ACC112 (cell line): Measurements from ENCODE around the gene PYY.
"Not testable (repeated sequence)": the region's sequence is repeated elsewhere in the genome, so short reads cannot be mapped to it uniquely, and the experiment has no call there.

Experiments
- H2AFZ ChIP-seq: fragments of 200-600 bp; sonication (generic); one replicate; pipeline ENCODE4 v1.6.0; 2017; ENCODE audit warnings: antibody characterized with exemption, low read length; ENCODE audit not compliant: unreplicated experiment
- H3K27ac ChIP-seq: fragments of 200-600 bp; sonication (generic); 2 replicates; pipeline ENCODE4 v1.5.1; 2014; ENCODE audit warnings: low read depth, mild to moderate bottlenecking, antibody characterized with exemption, low read length, moderate library complexity
- H3K27me3 ChIP-seq: fragments of 200-600 bp; sonication (generic); 2 replicates; pipeline ENCODE4 v1.6.1; 2014; ENCODE audit warnings: mild to moderate bottlenecking, antibody characterized with exemption, low read length, moderate library complexity, mixed read lengths; ENCODE audit not compliant: insufficient read depth
- H3K36me3 ChIP-seq: fragments of 200-600 bp; sonication (generic); 2 replicates; pipeline ENCODE4 v1.6.1; 2016; ENCODE audit warnings: mild to moderate bottlenecking, antibody characterized with exemption, low read length, moderate library complexity, mixed read lengths; ENCODE audit not compliant: insufficient read depth
- H3K4me1 ChIP-seq: fragments of 200-600 bp; sonication (generic); one replicate; pipeline ENCODE4 v1.6.1; 2016; ENCODE audit warnings: low read length, mixed read lengths; ENCODE audit not compliant: insufficient read depth, unreplicated experiment, control insufficient read depth
- H3K4me3 ChIP-seq: fragments of 200-600 bp; sonication (generic); 2 replicates; pipeline ENCODE4 v1.5.1; 2014; ENCODE audit warnings: mild to moderate bottlenecking, low read depth, low read length
- H3K79me2 ChIP-seq: fragments of 200-600 bp; sonication (generic); one replicate; pipeline ENCODE4 v1.6.0; 2016; ENCODE audit warnings: low read length; ENCODE audit not compliant: control insufficient read depth, unreplicated experiment, insufficient read depth

The PYY gene

DNA sequence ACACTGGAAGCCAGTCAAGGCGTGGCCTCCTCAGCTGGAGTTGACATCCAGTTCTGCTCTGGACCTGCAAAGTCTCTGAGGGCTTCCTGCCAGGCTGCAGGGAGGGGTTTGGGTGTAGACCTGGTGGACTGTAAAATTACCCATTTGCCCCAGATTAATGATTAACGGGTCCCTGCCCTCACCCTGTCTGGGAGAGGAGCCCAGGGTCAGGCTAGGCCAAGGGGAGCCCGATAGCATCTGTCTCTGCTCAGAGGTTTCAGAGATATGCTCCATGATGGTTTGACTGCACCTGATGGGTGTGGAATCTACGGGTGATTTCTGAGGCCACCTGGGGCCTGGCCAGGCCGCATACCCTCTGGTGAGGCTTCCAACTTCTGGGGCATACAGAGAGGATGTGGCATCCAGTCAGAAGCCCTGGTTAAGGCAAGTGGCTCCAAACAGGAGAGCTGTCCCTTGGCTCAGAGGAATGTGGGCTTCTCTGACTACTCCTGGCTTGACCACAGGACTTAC lies 22.6 kb downstream of the PYY start:
- Histone ChIP-seq H3K79me2 (no peaks in the 10 kb centered on the region), H2AFZ (no peak overlapping the region), H3K27me3 (peaks cover 14% of the 10 kb centered on the region)

DNA sequence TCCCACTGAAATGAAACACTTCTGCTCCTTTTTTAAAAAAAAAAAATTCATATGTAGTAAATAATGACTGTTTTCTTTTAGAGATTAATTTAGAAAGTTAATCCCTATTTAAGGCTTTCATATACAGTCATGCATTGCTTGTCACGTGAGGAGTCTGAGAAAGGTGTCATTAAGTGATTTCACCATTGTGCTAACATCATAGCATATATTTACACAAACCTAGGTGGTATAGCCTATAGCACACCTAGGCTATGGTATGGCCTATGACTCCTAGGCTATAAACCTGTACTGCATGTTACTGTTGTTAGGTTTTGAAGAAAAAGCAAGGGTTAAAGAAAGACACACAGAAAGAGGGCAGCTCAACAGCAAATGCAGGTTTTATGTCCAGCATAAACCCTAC lies 25.1 kb downstream of the PYY start:
- H3K27me3 ChIP-seq: peaks cover 38% of the 10 kb centered on the region
- H2AFZ ChIP-seq: no peak overlapping the region
- H3K4me3 ChIP-seq: no peak overlapping the region
- no peaks in the 10 kb centered on the region for H3K79me2 ChIP-seq
- H3K4me1 ChIP-seq: peaks cover 8% of the 10 kb centered on the region
- no peaks in the 10 kb centered on the region for H3K36me3 ChIP-seq
- H3K27ac ChIP-seq: no peak overlapping the region

More for the DNA sequence above, 22.6 kb downstream of the PYY start:
- H3K4me3 ChIP-seq: no peak overlapping the region
- H3K27ac ChIP-seq: no peak overlapping the region
- H3K4me1 ChIP-seq: peaks cover 8% of the 10 kb centered on the region
- H3K36me3 ChIP-seq: no peaks in the 10 kb centered on the region

DNA sequence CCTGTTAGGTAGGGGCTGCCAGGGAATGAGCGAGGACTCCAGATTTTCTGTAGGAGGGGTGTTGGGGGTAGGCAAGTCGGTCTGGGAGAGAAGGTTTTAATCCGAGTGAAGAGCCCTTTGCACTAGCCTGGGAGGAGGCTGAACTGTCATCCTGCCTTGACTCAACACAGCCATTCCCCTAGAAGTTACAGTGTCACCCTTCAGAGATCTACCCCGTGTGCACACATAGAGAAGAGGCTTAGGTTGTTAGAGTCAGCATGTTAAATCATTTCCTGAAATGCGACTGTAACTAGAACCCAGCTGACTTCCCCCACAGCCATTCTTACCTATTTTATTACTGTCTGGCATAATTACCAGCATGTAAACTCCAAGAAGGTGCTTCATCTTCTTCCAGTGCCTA lies 25.8 kb downstream of the PYY start:
- H2AFZ ChIP-seq, H3K36me3 ChIP-seq, H3K79me2 ChIP-seq, H3K4me1 ChIP-seq, H3K27ac ChIP-seq: not testable (repeated sequence)
- peak overlapping the region; percentile 71 for H3K4me3 ChIP-seq
- peaks cover 45% of the 10 kb centered on the region for H3K27me3 ChIP-seq

DNA sequence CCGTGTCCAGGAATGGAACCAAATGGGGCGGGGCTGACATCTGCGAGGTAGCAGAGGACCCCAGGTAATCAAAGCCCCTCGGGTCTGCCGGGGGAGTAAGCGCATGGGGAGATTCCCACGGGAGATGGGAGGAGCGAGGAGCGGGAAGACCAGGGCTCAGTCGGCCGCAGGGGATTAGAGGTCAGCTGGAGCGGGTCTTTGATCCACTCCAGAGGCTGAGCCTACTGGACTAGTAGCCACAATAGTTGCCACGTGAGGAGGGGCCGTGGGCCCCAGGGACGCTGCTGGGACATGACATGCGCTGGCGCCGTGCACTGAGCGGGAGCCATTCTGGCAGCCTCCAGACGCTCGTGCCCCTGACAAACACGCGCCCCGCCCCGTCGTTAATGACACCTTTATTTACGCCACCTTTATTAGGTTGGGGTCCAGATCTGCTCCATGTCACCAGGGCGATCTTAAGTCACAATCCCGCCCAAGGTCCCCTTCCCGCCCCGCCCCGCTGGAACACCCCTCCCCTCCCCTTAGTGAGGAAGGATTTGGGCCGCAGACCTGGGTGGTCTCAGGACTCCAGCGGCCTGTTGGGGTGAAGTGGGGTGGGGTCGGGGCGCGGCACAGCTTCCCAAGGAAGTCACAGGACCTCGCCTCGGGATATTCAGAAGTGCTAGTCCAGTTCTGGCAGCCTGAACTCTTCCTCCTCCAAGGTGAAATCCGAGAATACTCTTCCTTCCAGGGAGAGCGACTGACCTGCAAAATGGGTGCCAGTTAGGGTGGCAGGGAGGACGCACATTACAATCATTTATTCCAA lies 26.5 kb downstream of the PYY start:
- Histone ChIP-seq H3K4me1 (peaks cover 8% of the 10 kb centered on the region), H3K4me3 (peak overlapping the region; percentile 71), H3K36me3 (no peaks in the 10 kb centered on the region), H3K27ac (no peak overlapping the region), H2AFZ (peak overlapping the region; percentile 65), H3K27me3 (peaks cover 46% of the 10 kb centered on the region), H3K79me2 (no peaks in the 10 kb centered on the region)

DNA sequence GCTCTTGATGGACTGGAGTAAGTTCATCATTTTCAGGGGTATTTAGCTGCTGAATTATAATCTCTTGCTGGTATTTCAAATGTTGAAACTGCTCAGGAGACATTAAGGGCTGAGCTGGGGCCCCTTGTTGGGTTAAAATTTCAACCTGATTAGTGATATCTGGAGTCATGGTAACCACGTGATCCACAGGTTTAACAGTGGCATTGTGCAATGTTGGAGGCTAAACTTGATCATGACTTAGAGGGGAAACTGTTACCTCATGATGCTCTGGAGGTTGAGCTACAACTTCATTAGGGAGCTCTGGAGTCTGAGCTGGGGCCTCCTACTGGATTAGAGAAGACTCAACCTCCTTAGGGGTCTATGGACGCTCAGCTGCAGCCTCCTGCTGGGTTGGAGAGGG lies 29.2 kb downstream of the PYY start:
- no peaks in the 10 kb centered on the region for H3K79me2 ChIP-seq
- H3K4me3 ChIP-seq: no peak overlapping the region
- peaks cover 46% of the 10 kb centered on the region for H3K27me3 ChIP-seq
- peaks cover 8% of the 10 kb centered on the region for H3K4me1 ChIP-seq
- no peak overlapping the region for H3K27ac ChIP-seq
- H2AFZ ChIP-seq: no peak overlapping the region
- no peaks in the 10 kb centered on the region for H3K36me3 ChIP-seq

DNA sequence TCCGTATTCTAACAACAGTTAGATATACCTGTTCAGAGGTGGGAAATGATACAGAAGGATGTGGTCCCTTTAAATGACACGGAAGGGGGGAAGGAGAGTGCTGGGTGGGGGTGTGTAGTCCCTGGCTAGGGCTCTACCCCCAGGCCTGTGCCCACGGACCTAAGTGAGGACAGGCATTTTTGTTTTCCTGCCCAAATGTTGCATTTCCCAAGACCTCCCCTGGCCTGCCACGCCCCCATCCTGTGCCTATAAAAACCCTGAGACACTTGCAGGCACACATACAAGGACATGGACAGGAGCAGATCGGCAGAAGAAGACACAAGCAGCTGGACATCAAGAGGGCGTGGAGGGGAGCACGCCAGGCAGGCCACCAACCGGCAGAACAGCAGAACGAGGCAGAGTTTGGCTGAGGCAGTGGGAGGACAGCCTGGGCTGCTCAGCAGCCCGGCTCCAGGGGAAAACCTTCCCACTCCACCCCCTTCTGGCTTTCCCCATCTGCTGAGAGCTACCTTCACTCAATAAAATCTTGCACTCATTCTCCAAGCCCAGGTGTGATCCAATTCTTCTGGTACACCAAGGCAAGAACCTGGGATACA lies 33.1 kb downstream of the PYY start:
- H3K36me3 ChIP-seq: no peaks in the 10 kb centered on the region
- no peak overlapping the region for H3K4me3 ChIP-seq
- H2AFZ ChIP-seq: no peak overlapping the region
- H3K27ac ChIP-seq: no peak overlapping the region
- H3K79me2 ChIP-seq: no peaks in the 10 kb centered on the region
- peaks cover 44% of the 10 kb centered on the region for H3K27me3 ChIP-seq
- H3K4me1 ChIP-seq: no peaks in the 10 kb centered on the region

DNA sequence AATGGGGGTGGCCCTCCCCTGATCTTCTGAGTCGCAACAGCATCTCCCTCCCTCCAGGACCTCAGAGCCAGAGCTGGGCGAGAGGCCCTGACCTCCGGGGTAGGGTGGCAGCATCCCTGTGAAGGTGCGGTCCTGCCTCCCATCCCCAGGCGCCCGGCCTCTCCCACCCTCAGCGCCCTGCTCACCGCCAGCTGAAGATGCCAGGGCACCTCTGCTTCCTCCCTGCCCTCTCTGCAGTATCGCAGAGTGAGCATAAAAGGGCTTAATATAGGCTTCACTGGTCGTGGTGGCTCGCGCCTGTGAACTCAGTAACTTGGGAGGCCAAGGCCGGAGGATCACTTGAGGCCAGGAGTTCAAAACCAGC lies 35.7 kb downstream of the PYY start:
- Histone ChIP-seq H2AFZ (no peak overlapping the region), H3K27me3 (peaks cover 31% of the 10 kb centered on the region), H3K4me3 (no peak overlapping the region)

DNA sequence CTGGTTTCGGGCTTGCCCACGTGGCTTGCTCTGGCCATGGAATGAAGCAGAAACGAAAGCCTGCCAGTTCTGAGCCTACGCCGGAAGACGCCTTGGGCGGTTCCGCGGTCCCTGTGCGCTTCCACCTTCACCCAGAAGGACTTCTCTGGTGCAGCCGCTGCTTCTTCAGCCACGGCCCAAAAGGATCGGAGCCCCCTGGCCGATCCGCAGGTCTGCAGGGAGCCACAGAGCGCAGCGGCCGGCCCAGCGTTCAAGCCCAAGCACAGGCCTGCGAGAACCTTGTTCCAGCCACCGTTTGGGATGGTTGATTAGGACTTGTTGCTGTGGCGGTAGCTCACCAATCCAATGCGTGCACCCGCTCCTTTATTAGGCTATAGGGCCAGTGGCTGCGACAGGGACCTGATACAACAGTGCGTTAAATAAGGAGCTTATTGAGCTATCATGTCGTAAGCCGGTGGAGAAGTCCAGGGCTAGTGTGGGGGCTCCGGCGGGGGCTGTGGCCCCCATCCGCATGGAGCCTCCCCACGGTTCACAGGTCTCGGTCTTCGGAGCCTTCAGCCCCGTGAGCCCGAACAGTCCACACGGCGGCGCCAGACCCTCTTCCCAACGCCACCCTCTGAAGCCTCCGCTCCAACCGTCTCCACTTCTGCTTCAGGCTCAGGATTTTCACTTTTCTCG lies 36.3 kb downstream of the PYY start:
- H2AFZ ChIP-seq: no peak overlapping the region
- peaks cover 29% of the 10 kb centered on the region for H3K27me3 ChIP-seq
- no peak overlapping the region for H3K27ac ChIP-seq
- no peaks in the 10 kb centered on the region for H3K79me2 ChIP-seq
- H3K36me3 ChIP-seq: no peaks in the 10 kb centered on the region
- no peak overlapping the region for H3K4me3 ChIP-seq
- H3K4me1 ChIP-seq: no peaks in the 10 kb centered on the region

More for the DNA sequence above, 35.7 kb downstream of the PYY start:
- no peaks in the 10 kb centered on the region for H3K79me2 ChIP-seq
- no peaks in the 10 kb centered on the region for H3K4me1 ChIP-seq
- no peak overlapping the region for H3K27ac ChIP-seq
- no peaks in the 10 kb centered on the region for H3K36me3 ChIP-seq

DNA sequence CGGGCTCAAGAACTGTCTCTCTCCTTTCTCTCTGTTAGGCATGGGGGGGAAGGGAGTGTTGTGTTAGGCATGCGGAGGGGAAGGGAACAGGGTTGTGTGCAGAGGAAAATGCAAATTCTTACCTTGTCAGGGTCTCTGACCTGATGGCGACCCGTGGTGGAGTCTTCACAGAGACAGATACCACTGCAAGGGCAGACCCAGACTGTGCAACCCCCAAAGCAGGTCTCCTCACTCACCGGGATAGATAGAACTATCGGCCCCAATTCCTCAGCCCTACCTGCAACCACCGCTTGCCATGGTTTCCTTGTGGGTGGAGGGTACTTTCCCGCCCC lies 36.8 kb downstream of the PYY start:
- Histone ChIP-seq H3K36me3 (no peaks in the 10 kb centered on the region), H3K79me2 (no peaks in the 10 kb centered on the region), H3K27me3 (peaks cover 29% of the 10 kb centered on the region), H2AFZ (no peak overlapping the region), H3K27ac (no peak overlapping the region), H3K4me1 (no peaks in the 10 kb centered on the region), H3K4me3 (no peak overlapping the region)

DNA sequence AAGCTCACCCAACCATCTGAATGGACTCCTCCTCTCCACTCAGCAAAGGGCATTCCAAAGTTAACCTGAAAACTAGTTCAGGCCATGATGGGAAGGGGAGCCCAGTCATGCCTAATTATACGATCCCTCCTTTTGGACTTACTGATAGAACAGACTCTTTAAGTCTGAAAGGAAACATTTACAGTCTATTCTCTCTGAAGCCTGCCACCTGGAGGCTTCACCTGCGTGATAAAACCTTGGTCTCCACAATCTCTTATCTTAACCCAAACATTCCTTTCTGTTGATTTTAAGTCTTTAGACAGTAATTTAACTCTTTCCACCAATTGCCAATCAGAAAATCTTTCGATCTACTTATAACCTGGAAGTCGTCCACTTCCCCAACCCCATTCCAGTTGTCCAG lies 37.4 kb downstream of the PYY start:
- Histone ChIP-seq H3K4me3 (no peak overlapping the region), H2AFZ (no peak overlapping the region), H3K4me1 (no peaks in the 10 kb centered on the region)

DNA sequence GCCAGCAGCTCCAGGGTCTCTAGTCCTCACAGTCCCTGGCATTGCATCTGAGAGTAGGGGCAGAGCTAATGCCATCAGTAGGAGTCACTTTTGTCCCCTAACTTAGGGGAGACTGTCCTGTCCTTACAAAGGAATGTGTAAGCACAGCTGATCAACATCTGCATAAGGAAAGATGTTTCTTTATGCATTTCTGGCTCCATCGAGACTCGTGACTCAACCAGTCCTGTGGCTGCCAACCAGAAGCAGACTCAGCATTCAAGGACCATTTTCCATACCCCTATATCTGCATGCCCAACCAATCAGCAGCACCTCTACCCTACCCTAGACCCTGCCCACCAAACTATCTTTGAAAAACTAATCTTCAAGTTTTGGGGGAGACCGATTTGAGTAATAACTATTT lies 38.2 kb downstream of the PYY start:
- H3K79me2 ChIP-seq: no peaks in the 10 kb centered on the region
- no peak overlapping the region for H2AFZ ChIP-seq
- H3K4me1 ChIP-seq: no peaks in the 10 kb centered on the region
- H3K4me3 ChIP-seq: no peak overlapping the region
- no peaks in the 10 kb centered on the region for H3K36me3 ChIP-seq
- peaks cover 29% of the 10 kb centered on the region for H3K27me3 ChIP-seq
- no peak overlapping the region for H3K27ac ChIP-seq

More for the DNA sequence above, 37.4 kb downstream of the PYY start:
- Histone ChIP-seq H3K27me3 (peaks cover 29% of the 10 kb centered on the region), H3K36me3 (no peaks in the 10 kb centered on the region), H3K27ac (no peak overlapping the region), H3K79me2 (no peaks in the 10 kb centered on the region)
